SK-N-MC (cell line): ENCODE data around the gene AVEN.

Source experiments
- EZH2 ChIP-seq: fragments of 200-600 bp; sonication (generic); IDR thresholded peaks from one replicate; pipeline ENCODE4 v1.6.1; 2017; ENCODE audit warnings: antibody characterized with exemption
- POLR2AphosphoS5 ChIP-seq: IDR thresholded peaks from 2 replicates; pipeline ENCODE4 v1.6.1; 2012; ENCODE audit warnings: mild to moderate bottlenecking, low read depth, low read length, borderline replicate concordance

- TF ChIP-seq EZH2, result no peak
- TF ChIP-seq POLR2AphosphoS5, result no peak
These were observed 180.2 kb downstream of the AVEN start for GRCh38 chr15:33858836-33859235.
